HG03159 (cell line): ENCODE data around the gene RPL36A.

Experiments
- ATAC-seq: cut with Tn5 transposase; IDR thresholded peaks from one replicate; pipeline ENCODE4 v1.9.1; 2021; ENCODE audit warnings: mild to moderate bottlenecking, moderate library complexity; ENCODE audit not compliant: unreplicated experiment

RPL36A gene

GRCh38 chrX:101390664-101391525 lies at the start of gene RPL36A:
Gene RPL36A (plus strand): TSS chrX:101391011. CDS start chrX:101391044, 33 bp downstream.
- peak; percentile 68 for ATAC-seq

- ATAC-seq, result peak; percentile 24
Measured at GRCh38 chrX:101347859-101348451, 42.9 kb upstream of the RPL36A start.

GRCh38 chrX:101348452-101349192 lies 42.2 kb upstream of the RPL36A start, which contains the start of gene TIMM8A:
Gene TIMM8A (minus strand): TSS chrX:101348742. CDS start chrX:101348664, 78 bp downstream.
- ATAC-seq, result peak; percentile 98

- ATAC-seq, result no peak
Measured at GRCh38 chrX:101349193-101349562, 41.6 kb upstream of the RPL36A start.

GRCh38 chrX:101357166-101357795 lies 33.5 kb upstream of the RPL36A start:
- ATAC-seq, result no peak

- no peak for ATAC-seq
Measured at GRCh38 chrX:101359966-101360365, 30.8 kb upstream of the RPL36A start.

GRCh38 chrX:101360390-101360789 lies 30.4 kb upstream of the RPL36A start:
- ATAC-seq, result no peak

- ATAC-seq, result no peak
Measured at GRCh38 chrX:101362116-101362515, 28.7 kb upstream of the RPL36A start.

GRCh38 chrX:101362757-101363156 lies 28.1 kb upstream of the RPL36A start:
- ATAC-seq, result no peak

- ATAC-seq, result no peak
Measured at GRCh38 chrX:101365301-101365795, 25.5 kb upstream of the RPL36A start.

GRCh38 chrX:101368800-101369199 lies 22.0 kb upstream of the RPL36A start:
- no peak for ATAC-seq

GRCh38 chrX:101369687-101370086 lies 21.1 kb upstream of the RPL36A start:
- no peak for ATAC-seq

GRCh38 chrX:101370888-101371504 lies 19.8 kb upstream of the RPL36A start:
- ATAC-seq, result peak; percentile 74

- ATAC-seq, result no peak
Measured at GRCh38 chrX:101377547-101377946, 13.3 kb upstream of the RPL36A start.

GRCh38 chrX:101383679-101384205 lies 7.1 kb upstream of the RPL36A start:
- peak; percentile 71 for ATAC-seq

- no peak for ATAC-seq
Measured at GRCh38 chrX:101385026-101385684, 5.7 kb upstream of the RPL36A start.

- peak; percentile 71 for ATAC-seq
Measured at GRCh38 chrX:101385795-101386541, 4.8 kb upstream of the RPL36A start, which contains the start of gene BTK. Gene BTK (minus strand): TSS chrX:101386191. CDS start chrX:101375284, 10,907 bp downstream.

- ATAC-seq, result no peak
Measured at GRCh38 chrX:101386542-101386885, 4.3 kb upstream of the RPL36A start.

- no peak for ATAC-seq
Measured at GRCh38 chrX:101388604-101389003, 2.2 kb upstream of the RPL36A start.
